GM19043 (cell line): Measurements from ENCODE around the gene PTPRK.

Source experiments
- ATAC-seq: cut with Tn5 transposase; IDR thresholded peaks from one replicate; pipeline ENCODE4 v1.9.1; 2021; ENCODE audit warnings: low read depth; ENCODE audit not compliant: unreplicated experiment

PTPRK gene

DNA sequence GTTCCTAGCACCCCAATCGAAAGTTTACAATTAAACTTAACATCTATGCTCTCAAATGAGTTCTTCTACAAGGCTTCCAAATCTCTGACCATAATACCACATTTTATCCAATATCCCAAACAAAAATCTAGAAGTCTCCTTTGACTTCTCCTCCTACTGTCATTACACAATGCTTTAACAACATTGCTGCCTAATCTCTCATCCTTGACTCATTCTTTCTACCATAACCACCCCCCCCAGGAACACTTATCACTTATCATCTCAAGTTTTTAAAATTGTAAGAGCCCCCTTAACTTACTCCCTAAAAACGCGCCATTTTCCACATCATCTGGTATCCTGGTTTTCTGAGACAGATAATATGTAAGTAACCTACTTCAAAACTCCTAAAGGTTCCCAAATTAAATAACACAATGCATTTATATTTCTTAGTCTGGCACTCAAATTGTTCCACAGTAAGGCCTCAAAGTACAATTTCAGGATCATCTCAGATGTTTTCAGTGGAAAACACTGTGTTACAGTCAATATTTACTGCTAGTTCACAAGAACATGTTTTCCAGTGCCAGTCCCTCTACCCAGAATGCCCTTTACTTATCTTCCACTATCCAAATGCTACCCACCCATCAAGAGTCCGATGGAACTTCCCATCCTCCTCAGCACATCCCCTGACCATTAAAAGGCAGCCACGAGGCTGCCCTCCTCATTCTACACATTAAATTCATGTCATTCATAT, 311.4 kb downstream of the PTPRK start:
- ATAC-seq, result no peak

DNA sequence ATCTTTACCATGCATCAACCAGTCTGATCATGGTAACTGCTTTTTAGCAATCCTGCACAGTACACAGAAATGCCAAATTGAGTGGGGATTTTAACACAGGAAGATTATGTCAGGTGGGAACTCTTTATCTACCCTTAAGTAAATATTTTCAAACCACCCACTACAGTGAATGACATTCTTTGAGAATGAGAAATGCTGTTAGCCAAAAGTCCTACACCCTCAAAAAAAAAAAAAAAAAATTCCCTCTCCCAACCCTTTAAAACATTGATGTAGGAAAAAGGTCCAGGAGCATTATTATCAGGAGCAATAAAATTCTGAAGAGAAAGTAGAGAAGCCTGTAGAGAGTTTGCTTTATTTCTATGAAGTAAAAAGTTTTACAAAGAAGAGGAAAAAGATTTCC, 312.3 kb downstream of the PTPRK start:
- no peak for ATAC-seq

DNA sequence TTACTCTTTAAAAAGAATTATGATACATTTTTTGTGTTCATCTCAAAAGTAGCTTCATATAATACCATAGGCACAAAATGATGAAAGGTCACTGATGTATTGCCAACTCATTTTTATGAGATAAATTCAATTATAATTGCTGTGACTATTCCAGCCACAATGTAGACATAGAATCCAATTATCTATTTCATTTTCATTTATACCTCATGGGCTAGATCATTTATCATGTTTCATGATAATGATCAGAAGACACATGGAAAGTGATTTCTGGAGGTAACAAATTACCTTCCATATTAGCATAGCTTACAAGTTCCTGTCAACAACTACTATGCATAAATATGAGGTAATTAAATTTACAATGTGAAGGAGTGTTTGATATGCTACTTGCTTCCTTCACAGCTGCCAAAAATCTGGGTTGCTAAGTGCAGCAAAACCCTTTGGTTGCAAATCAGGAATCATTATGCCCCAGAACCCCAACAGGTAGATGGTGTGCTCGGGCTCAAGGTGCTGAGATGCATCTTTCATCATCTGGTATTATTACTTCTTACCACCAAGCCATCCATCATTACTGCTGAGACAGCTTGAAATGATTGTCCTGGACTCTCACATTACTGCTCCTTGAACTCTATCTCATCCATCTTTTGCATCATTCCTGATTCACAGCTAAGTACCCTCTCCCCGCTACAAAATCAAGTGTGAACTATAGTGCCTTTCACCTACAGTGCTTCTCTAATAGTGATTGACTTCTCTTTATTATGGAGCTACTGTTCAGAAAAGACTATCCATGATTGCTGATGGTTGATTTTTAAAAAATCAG, 313.6 kb downstream of the PTPRK start:
- no peak for ATAC-seq

DNA sequence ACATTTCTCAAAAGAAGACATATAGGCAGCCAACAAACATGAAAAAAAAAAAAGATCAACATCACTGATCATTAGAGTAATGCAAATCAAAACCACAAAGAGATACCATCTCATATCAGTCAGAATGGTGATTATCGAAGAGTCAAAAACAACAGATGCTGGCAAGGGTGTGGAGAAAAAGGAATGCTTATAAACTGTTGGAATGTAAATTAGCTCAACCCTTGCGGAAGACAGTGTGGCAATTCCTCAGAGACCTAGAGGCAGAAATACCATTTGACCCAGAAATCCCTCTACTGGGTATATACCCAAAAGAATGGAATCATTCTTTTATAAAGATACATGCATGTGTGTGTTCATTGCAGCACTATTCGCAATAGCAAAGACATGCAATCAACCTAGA, 315.8 kb downstream of the PTPRK start:
- no peak for ATAC-seq

DNA sequence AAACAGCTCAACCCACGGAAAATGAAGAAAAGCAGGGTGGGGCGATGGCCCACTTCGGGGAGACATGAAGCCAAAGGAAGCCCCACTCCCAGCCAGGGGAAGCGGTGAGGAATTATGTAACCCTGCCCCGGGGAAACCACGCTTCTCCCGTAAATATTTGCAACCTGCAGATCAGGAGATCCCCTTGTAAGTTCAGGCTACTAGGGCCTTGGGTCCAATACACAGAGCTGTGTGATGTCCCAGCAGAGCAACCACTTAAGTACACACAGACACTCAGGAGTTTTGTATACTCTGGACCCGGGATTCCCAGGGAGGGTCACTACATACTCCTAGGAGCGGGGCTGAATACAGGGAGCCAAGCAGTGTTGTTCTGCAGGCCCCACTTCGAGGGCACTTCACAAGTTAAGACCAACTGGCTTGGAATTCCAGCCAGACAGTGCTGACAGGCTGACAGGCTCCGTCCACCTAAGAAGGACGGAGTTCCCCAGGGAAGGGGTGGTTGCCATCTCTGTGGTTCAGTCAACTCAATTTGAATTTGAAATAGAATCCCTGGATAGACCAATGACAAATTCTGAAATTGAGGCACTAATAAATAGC, 318.1 kb downstream of the PTPRK start:
- ATAC-seq, result no peak

DNA sequence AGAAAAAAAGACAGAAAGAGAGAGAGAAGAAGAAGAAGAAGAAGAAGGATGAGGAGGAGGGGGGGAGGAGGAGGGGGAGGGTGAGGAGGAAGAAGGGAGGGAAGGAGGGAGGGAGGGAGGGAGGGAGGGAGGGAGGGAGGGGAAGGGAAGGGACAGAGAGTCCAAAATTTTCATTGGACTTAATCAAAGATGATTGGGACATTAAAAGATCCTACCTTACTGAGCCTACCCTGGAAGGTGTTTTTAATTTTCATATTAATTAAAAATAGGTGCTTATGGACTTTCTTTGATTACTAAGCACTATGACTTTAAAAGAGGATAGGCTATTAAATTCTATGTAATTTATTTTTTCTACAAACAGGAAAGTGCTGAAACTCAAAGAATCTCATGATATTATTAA, 319.6 kb downstream of the PTPRK start:
- ATAC-seq, result no peak

DNA sequence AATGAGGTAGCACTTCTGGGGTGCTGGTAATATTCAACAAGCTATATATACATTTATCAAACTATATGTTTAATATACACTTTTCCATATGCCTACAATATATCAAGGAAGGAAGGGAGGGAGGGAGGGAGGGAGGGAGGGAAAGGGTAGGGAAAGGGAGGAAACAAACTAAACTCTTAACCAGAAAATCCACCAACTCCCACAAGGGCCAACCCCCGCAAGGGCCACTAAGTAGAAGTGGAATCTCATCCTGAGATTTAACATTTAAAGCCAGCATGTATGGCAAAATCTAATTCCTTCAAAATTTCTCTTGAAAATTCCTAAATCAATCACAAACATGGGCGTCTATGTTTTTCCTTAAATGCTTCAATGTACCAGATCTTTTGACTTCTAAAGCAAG, 320.9 kb downstream of the PTPRK start:
- no peak for ATAC-seq

DNA sequence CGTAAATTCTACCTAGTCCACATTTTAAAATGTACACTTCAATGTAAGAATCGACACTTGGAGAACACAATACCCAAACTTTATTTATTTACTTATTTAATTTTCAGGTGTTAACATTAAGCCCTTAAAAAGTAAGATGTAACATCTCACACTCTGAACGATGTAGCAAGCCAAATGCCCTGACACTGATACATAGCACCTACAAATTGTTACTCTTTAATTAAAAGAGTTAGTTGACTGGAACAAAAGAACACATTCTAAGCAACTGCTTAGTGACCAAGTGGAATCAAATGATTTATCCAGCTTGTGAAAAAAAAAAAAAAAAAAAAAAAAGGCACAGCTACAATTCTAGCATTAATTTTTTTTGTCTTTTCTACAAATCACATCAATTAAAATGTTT, 327.4 kb downstream of the PTPRK start:
- ATAC-seq, result no peak

DNA sequence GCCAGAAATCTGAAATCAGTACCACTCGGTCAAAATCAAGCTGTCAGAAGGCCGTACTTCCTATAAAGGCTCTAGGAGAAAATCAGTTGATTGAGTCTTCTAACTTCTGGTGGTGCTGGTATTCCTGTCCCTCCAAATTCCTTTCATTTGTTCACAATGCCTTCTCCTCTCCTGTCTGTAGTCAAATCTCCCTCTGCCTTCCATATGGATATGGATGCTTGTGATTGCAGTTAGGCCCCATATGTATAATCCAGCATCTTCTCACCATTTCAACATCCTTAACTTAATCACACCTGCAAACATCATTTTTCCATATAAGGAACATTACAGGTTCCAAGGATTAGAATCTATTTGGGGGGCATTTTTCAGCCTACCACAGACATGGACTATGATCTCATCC, 331.7 kb downstream of the PTPRK start:
- no peak for ATAC-seq

DNA sequence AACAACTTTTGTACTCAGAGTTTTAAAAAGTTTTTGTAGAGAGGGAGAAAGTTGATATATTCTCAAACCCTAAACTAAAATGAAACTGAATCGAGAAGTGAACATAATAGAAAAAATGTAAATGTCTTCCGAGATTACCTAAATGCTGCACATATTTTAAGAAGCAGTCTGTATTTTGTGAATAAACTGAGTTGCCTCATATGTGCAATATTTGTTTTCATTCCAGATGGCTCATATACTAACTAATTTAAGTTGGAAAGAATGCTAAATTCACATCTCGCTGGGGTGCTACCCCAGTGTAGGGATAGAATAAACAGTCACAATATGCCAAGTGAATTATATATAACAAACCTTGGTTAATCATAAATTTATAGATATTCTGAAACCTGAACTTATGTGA, 333.7 kb downstream of the PTPRK start:
- no peak for ATAC-seq

DNA sequence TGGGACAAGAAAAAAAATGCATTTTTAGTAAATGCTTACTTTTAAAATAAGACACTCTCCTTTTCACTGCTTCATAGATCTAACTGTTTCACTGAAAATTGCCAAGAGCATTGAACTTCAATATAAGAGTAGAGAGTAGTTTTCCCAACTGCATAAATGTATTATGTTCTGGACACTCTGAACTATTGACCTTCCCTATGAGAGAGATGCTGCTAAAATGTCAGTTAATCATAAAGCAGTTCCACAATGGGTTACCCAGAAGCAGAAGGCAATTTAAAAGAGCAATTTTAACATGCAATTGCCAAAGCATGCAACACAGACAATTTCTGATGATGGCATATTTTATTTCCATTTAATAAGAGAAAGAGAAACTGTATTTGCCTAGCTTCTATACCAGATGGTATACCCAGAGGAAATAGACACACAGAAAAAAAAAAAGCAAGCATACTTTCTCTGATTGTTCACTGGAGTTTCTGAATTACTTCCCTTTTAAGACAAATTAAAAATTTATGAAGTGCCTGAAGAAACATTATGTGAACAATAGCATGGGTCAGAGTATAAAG, 340.4 kb downstream of the PTPRK start:
- ATAC-seq, result no peak

DNA sequence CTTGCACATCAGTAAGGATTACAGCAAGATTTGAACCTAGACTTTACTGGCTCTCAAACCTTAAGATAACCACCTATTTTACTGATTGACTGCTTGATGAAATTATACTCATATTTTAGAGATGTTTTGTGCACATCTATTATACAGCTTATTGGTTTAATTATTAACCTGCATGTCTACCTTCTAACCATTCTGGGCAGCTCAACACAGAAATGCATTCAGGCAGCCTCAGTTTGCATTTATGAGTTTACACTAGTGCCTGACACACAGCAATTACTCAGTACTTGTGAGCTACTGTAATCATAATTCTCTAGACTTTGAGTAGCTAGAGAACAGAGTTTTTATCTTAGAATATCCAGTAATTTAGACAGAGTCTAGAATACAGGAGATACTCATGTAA, 345.7 kb downstream of the PTPRK start:
- no peak for ATAC-seq

DNA sequence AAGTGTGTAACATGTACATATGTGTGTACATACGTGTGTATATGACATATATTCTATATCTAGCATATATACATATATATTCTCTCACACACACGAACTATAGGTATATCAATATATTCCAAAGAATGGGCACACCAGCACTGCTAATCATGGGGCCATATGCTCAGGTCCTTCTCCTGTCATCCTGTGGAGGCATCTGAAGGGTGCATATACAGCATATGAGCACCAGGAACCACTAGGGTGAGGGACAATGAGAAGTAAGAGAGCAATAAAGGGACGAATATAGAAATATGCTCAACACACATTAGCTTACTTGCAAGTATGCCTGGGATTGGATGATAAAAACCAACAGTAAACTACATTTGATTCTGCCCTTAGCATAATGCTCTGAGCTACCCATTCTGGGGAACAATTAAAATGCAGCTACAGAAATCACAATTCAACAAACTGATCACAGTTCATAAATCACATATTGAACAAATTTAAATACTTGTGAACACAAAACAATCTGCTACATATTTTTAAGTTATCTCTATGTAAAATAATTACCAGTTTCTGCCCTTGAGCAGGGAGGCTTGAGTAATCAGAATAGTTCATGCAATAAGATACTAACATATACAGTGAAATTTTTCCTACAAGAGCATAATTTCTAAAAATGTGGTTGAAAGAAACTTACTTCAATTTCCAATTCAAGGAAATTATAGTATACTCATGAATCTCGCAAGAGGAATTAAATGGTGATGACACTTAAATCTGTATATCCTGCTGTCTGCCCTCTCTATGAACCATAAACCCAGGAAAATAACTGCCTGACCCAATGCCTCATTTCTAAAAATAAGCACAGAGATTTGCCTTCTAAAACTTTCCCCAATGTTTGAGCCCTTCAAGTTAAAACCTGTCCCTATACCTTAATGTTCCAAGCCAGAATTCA, 347.4 kb downstream of the PTPRK start:
- ATAC-seq, result no peak

DNA sequence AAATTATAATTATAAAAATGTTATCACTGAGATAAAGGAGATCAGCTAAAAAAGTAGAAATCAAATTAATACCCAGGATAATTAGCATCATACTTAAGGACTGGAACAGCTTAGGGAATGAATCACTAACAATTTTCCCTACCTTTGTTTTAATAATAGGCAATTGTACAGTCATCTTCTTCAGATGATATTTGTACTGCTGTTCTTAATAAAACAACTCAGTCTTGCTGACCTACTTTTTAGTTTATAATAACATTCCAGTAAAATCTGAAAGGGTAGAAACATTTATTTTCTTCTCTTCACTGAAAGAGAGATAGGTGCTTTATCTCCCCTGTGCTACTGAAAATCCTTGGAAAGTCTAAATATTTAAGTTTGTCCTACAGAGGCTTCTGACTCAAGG, 348.3 kb downstream of the PTPRK start:
- ATAC-seq, result no peak

DNA sequence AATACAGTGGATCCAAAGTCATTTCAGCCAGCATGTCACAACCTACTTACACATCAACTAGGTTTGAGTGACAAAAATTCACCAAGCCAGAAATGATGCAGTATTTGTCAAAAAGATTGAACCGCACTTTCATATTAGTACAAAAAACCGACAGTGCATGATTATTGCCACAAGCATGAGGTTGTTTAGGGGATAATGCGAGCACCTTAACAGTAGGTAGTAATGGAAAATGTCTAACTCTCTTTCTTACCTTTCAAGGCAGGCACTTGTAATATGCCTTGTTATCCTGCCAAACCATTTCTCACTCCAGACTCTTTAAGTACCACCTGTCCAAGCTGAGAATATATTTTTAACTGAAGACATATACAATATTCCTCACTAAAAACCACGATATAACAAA, 349.2 kb downstream of the PTPRK start:
- no peak for ATAC-seq

DNA sequence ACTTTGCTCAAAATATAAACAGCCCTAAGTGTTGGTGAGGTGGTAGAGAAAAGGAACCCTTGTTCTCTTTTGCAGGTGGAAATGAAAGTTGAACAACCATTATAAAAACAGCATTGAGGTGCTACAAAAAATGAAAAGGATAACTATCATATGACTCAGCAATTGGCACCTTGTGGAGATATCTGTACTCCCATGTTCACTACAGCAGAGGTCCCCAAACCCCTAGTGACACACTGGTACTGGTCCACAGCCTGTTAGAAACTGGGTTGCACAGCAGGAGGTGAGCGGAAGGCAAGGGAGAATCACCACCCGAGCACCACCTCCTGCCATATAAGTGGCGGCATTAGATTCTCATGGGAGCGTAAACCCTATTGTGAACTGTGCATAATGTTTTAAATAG, 352.2 kb downstream of the PTPRK start:
- no peak for ATAC-seq

DNA sequence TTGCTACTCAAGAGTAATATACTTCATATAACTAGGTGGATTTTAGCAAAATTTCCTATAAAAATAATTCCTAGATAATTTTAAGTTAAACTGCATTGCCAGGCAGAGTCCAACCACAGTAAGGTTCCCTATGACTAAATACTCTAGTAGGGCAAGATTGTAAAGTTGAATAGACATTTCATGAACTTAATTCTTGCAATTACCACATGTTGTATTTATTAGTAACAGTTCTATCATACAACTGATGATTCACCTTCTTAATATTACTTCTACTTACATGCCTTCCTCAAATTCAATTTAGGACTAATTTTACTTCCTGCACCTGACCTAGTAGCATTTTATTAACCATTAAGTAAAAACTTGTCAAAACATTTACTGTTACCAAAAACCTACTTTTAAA, 352.8 kb downstream of the PTPRK start:
- ATAC-seq, result no peak

DNA sequence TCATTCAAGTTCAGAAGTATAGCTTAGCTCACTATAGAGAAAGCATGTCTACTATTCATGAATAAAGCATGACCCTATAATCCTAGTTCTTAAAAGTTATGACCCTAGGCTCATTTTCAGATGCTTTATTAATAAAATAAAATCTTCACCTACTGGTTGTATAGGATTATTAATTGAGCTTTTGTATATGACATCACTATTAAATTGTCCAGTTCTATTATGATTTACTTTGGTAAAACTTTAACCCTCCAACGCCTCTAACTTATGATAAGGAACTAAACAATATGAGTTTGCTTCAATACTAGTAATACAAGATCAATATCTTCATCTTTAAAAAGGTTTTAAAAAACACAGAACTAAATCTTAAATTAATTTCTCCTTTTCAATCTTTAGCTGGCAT, 356.1 kb downstream of the PTPRK start:
- no peak for ATAC-seq

DNA sequence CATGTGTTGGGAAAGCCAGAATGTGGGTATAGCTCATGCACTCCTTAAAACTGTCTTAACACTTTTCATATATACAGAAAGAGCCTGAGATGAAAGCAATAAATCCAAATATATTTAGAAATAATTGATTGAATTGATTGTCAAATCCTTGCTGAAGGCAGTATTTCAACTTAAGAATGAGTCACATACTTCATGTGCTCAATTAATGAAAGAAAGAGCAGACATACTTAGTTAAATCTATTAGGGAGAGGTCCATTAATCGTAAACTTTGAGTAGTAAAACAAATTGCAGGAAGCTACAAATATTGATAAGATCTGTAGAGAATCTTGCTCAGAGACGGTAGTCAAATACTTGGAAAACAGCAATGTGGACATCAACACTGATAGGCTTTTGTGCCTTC, 358.0 kb downstream of the PTPRK start:
- no peak for ATAC-seq

DNA sequence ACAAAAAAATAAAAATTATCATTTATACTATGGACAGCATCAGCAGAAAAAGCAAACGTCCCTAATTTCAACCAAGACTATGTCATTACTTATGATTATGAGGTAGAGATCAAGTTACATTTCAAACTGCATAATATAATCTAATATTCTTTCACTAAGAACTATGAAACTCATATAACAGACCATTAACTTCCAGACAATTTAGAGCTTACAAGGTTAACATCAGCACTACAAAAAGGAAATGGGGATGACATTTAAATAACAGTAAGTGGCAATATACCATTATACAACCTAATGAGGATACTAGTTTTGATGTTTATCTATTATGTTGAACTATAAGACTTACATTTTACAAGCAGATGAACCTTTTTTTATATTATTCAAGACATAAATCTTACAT, 358.6 kb downstream of the PTPRK start:
- no peak for ATAC-seq
